ENCODE results near the gene DENND5A.

DENND5A gene

DNA sequence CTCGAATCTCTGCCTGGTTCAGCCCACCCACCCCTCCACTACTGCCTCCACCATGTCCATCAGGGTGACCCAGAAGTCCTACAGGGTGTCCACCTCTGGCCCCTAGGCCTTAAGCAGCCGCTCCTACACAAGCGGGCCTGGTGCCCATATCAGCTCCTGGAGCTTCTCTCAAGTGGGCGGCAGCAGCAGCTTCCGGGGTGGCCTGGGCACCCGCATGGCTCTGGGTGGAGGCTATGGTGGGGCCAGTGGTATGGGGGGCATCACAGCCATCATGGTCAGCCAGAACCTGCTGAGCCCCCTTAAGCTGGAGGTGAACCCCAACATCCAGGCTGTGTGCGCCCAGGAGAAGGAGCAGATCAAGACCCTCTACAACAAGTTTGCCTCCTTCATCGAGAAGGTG is 170.7 kb downstream of the DENND5A start:
- DNase-seq, result no peak

DNA sequence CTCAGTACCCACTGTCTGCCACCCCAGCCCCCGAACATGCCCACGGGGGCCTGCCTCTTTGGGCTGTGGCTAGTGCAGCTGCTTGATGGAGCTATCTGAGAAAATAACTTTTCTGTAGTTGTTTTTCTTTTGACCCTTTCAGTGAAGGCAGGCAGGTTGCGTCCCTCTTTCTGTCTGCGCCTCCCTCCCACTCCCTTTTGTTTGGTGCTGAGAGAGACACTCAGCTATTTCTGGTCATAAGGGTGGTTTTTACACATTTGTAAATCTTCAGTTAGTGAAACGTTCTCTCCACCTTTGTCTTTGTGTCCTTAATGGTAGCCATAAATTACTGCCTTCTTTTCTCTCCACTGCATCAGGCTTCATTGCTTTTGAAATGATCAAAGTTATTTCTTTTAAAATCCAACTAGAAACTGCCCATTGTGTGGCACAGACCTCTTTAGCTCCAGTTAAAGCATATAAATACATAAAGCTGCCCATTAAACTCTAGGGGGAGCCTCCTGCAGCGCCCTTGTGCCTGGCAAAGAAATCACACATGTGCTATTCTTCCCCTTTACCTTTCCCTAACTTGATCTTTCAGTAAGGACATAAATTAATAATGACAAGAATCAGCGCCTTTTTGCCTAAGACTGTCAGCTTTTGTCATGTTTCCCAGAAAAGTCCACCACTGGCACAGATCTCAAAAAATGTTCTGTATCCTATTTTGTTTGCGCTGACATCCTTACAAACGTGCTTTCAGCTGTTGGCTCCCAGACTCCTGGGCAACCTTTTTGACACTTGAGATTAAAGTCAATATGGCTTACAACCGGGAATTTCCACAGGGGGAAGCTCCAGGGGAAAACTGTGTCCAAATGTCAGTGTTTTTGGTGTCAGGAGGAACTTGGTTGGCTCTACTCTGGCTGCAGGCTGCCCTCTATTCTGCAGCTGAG is 172.0 kb downstream of the DENND5A start:
- no peak for DNase-seq

DNA sequence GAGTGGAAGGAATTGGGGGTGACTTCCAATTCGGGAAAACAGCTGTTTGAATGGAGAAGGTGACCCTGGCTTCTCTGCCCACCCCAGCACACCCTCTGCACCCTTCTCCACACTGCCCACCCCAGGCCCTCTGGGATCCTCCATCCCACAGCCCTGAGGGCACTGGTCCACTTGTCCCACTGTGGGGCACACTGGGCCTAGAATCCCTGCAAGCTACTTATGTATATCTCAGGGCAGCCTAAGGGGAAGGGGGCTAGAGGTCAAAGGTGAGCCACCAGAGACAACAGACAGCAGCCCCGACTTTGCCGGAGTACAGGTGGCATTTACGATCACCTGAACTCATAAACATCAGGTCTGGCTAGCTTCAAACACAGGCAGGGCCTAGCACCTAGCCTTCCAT is 173.1 kb downstream of the DENND5A start:
- DNase-seq, result no peak

GRCh38 chr11:9091044-9091922 is 173.9 kb downstream of the DENND5A start, which contains the start of gene SCUBE2:
Gene SCUBE2, minus strand, starts transcription at chr11:9091599. Its CDS starts 71 bp downstream, at chr11:9091528.
- DNase-seq, result no peak

GRCh38 chr11:9090488-9091043 is 174.6 kb downstream of the DENND5A start:
- no peak for DNase-seq

DNA sequence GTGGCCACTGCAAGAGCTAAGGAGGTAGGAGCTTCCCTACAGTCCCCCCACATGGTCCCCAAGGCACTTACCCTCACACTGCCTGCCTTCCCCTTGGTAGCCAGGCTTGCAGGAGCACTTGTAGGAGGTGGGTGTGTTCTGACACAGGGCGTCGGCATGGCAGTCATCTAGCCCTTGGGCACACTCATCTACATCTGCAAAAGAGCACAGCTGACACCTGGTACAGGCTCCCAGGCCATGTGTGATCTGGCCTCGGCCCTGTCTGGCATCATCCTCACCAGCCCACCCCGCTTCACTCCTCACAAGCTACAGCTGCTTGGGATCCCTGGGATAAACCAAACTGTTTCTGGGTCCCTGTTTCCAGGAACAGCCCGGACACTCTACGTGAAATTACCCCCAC is 175.5 kb downstream of the DENND5A start:
- no peak for DNase-seq

DNA sequence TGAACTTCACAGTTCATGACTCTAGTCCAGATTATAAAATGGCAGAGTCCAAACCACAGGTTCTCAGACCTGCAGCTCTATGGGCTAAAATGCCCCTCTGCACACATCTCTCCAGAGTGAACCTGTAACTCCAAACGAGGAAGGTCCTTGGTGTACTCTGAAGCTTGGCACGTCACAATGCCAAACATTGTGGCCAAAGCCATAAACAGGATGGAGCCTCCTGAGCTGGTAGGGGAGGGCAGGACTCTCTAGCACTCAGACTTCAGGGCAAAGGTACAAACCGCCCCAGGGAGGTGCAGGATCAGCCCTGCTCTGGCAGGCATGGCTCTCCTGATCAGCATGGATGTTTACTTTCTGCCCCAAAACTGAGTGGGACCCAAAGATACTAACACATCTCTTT is 176.1 kb downstream of the DENND5A start:
- no peak for DNase-seq
